Lung (tissue), 12 donors: ENCODE measurements around the gene TTLL7. TPM values are rescaled to one million over a fixed set of nuclear protein-coding genes. Genes with fewer than 3 reads are reported as not detected.

Source experiments
- ATAC-seq: fragments of 200-7000 bp; cut with Tn5 transposase; one replicate; pipeline ENCODE4 v1.9.1; 2020; ENCODE audit warnings: moderate number of reproducible peaks; ENCODE audit not compliant: insufficient read depth, low FRiP score
- DNase-seq, 3 donors: peaks; one replicate each; pipeline ENCODE4 v3.0.0-alpha.2; 2013 to 2017
- H3K27ac ChIP-seq, 2 donors: one replicate each; pipeline ENCODE4 v1.5.1; 2013; ENCODE audit warnings: mild to moderate bottlenecking in 2 of 2, moderate library complexity in 2 of 2, control low read depth in 1 of 2, inconsistent platforms in 1 of 2, low read depth in 1 of 2, low read length in 1 of 2
- H3K27me3 ChIP-seq, 3 donors: one replicate each; pipeline ENCODE4 v1.5.1; 2013; ENCODE audit warnings: low read length in 2 of 3; ENCODE audit not compliant: control insufficient read depth in 3 of 3, insufficient read depth in 3 of 3
- H3K36me3 ChIP-seq, 4 donors: one replicate each; pipeline ENCODE4 v1.5.1; 2013; ENCODE audit warnings: low read length in 4 of 4, mild to moderate bottlenecking in 1 of 4, moderate library complexity in 1 of 4; ENCODE audit not compliant: control insufficient read depth in 4 of 4, insufficient read depth in 4 of 4
- H3K4me1 ChIP-seq, 5 donors: one replicate each; pipeline ENCODE4 v1.5.1; 2013; ENCODE audit warnings: low read length in 5 of 5, mild to moderate bottlenecking in 2 of 5, moderate library complexity in 1 of 5; ENCODE audit not compliant: control insufficient read depth in 5 of 5, insufficient read depth in 5 of 5
- H3K4me3 ChIP-seq: one replicate; pipeline ENCODE4 v1.5.1; 2013; ENCODE audit warnings: mild to moderate bottlenecking, control low read depth, moderate library complexity
- H3K9ac ChIP-seq, 2 donors: one replicate each; pipeline ENCODE4 v1.5.1; 2013; ENCODE audit warnings: low read length in 2 of 2, control low read depth in 1 of 2; ENCODE audit not compliant: insufficient read depth in 1 of 2
- H3K9me3 ChIP-seq, 4 donors: one replicate each; pipeline ENCODE4 v1.5.1; 2013; ENCODE audit warnings: low read length in 3 of 4, mild to moderate bottlenecking in 1 of 4, moderate library complexity in 1 of 4; ENCODE audit not compliant: control insufficient read depth in 4 of 4, insufficient read depth in 3 of 4
- CTCF ChIP-seq: IDR thresholded peaks from 2 replicates; pipeline ENCODE4 v1.5.1; 2012; ENCODE audit warnings: mild to moderate bottlenecking; ENCODE audit errors: control extremely low read depth, extremely low read depth
- WGBS, 2 donors: extraction: QIAGEN DNeasy Blood & Tissue Kit; methylation state at CpG; one replicate each; pipeline ENCODE4 v1.1.7; 2013; 5-methylcytosine and 5-hydroxymethylcytosine counted together
- polyA plus RNA-seq, 2 donors: library from polyadenylated mRNA; stranded (reverse); fragments of 200-250 nt; gene quantifications; one replicate each; pipeline ENCODE4 v1.2.1, GENCODE V29; 2013
- total RNA-seq, 2 donors: library from RNA; depleted of rRNA in 1 of 2; stranded (reverse); fragments of >200 nt in 1 of 2; gene quantifications; one replicate each; pipeline ENCODE4 v1.2.1, GENCODE V29; 2014 to 2021
- donor health status: control.
- donor health status: control.
- donor health status: Bipolar disorder and iron deficiency.
- donor health status: healthy.
- donor health status: DM: yes; HTN: yes; CAD: no.

Gene TTLL7
- total and polyA plus RNA-seq, 4 donors, result 1.4 to 13.8 (median 9.1) TPM

DNA sequence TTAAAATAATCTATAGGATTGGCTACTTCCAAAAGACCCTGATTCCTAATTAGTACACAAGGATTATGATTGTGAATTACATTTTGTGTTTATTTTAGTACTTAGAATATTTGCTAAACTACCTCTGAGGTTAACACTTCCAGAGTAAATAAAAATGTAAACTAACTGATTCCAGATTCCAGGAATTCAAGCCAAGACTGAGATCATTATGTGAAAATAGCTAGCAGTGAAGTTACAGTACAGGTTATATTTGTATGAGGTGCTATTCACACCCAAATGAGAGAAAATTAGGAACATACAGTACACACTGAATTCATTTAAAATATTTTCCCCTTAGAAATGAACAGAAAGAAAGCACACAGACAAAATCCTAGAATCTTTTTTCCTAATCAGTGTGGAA is 28.8 kb downstream of the TTLL7 start:
- no peak for TF ChIP-seq CTCF
- peaks cover 0 to 4% (median 0%) of the 10 kb centered on the region in 5 donors for H3K4me1 ChIP-seq
- H3K4me3 ChIP-seq, result no peak overlapping the region
- no peak for DNase-seq
- H3K36me3 ChIP-seq, result no peaks in the 10 kb centered on the region
- H3K9me3 ChIP-seq, result no peaks in the 10 kb centered on the region
- no peak overlapping the region for H3K27ac ChIP-seq
- H3K27me3 ChIP-seq, result no peaks in the 10 kb centered on the region
- no peak for ATAC-seq
- no peak overlapping the region for H3K9ac ChIP-seq

GRCh38 chr1:83967336-83967735 is 31.6 kb downstream of the TTLL7 start:
- H3K4me1 ChIP-seq, result peaks cover 0 to 4% (median 0%) of the 10 kb centered on the region in 5 donors
- no peak overlapping the region for H3K4me3 ChIP-seq
- no peak for TF ChIP-seq CTCF
- DNase-seq (no peak), ATAC-seq (no peak)
- WGBS, 2 donors, result 91 to 94% methylated on average over 1 of the region's 1 CpG
- H3K9me3 ChIP-seq, result no peaks in the 10 kb centered on the region
- H3K9ac ChIP-seq, result no peak overlapping the region
- no peaks in the 10 kb centered on the region for H3K36me3 ChIP-seq
- no peaks in the 10 kb centered on the region for H3K27me3 ChIP-seq
- no peak overlapping the region for H3K27ac ChIP-seq

DNA sequence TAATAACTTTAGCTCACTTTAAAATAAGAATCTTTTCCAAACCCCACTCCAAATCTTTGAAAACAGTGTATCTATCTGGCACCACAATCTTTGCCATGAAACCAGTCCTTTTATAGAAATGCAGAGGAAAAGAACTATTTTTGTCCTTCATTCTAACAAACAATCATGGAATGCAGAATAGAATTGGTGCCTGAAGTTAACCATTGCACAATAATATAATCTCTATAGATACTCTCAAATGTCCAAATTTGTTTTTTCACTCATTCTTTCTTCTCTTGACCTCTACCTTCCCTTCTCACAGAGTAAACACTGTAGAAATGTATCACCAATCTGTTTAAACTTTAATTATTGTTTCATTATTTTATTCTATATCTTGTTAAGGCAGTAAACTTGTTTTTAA is 34.8 kb downstream of the TTLL7 start:
- Histone ChIP-seq H3K36me3 (no peaks in the 10 kb centered on the region), H3K27ac (no peak overlapping the region), H3K4me1 (peaks cover 0 to 2% (median 0%) of the 10 kb centered on the region in 5 donors), H3K27me3 (no peaks in the 10 kb centered on the region), H3K9ac (no peak overlapping the region), H3K9me3 (no peaks in the 10 kb centered on the region), H3K4me3 (no peak overlapping the region)
- no peak for ATAC-seq
- TF ChIP-seq CTCF, result no peak
- no peak for DNase-seq

DNA sequence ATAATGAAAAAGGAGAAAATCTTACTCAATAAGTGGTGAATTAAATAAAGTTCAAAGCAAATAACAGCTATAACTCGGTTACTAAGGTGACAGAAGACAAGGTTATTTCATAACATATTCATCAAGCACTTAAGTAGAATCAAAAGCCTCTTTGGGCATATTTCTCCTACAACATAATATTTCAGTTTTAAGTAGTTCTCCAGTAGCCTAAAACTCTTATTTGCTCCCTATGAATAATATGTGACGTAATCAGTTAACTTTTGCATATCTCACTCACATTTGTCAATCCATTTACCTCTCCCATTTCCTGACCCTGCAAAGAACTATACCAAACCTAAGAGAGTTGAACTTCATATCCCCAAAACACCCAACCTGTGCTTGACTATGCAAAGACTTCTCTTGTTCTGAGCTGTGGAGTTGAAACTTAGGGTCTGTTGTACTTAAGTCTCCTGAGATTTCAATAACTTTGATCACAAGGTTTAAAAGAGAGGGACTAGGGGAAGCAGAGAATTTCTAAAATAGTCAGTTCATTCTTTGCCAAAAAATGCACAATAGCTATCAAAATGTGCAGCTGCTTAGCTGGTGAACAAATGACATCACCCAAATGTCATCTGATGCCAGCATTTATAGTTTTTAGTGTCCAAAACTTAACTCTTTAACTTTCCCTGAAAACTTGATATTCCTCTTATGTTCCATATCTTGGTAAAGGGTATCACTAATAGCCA is 37.2 kb downstream of the TTLL7 start:
- no peak for TF ChIP-seq CTCF
- 58 to 69% methylated on average over 2 of the region's 2 CpGs for WGBS, 2 donors
- Histone ChIP-seq H3K27me3 (no peaks in the 10 kb centered on the region), H3K36me3 (no peaks in the 10 kb centered on the region), H3K9me3 (no peaks in the 10 kb centered on the region), H3K4me3 (no peak overlapping the region), H3K4me1 (peaks cover 0 to 2% (median 0%) of the 10 kb centered on the region in 5 donors), H3K9ac (no peak overlapping the region), H3K27ac (no peak overlapping the region)
- no peak for DNase-seq
- no peak for ATAC-seq
